HuH-7 (cell line): Measurements from ENCODE around the gene SOX5.
A peak's percentile ranks its signal among the peaks of the same experiment; 100 is the strongest.
"Not testable (repeated sequence)": the region's sequence is repeated elsewhere in the genome, so short reads cannot be mapped to it uniquely, and the experiment has no call there.

ENCODE experiments used
- DNase-seq: peaks from one replicate; pipeline ENCODE4 v3.0.0; 2011; ENCODE audit warnings: low spot score

Gene SOX5

DNA sequence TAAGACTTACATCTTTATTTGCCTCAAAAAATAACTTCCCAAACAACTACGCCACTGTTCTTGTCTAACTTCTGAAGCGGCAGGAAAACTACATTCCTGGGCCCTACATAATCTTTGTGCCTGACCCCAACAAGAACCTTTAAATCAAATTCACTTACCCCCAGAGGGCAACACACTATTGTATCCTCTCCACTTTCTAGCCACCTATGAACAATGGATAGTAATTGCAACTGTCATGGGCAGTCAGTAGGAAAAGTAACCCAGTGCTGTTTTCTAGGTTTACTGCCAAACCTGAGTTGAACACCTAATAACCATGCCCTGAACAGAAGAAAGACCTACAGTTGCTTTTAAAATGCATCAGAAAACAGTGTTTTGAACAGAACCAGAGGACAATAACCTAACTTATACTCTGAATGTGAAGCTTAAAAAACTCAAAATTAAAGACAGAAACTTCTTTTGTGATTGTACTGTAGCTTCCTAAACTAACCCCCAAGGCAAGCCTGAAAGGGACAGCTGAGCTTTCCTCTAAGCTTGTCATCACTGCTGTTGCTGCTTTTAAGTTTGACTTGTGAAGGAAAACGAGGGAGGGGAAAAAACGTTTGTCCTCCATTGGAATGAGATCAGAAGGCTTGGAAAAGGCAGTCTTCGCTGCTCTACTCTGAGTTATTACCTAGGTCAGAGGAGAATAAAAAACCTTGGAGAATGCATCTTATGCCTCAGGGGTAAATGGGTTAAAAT lies 195.7 kb downstream of the SOX5 start:
- no peak for DNase-seq

DNA sequence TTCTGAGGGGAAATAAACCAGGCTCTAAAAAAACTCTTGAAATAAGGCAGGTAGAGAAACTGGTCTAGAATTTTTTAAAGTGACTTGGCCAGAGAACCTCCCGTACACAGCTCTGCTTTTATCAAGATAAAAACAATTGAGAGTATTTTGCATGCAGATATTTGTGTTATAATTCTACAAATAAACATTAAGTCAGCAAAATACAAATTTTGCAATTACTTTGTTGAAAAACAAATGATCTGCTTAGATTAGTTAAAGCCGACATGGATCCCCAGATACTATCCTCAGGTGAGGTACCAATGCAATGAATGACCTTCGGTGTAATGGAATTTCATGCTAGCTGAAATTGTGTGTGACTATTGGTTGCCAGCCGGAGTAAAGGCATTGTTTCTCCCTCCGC lies 197.2 kb downstream of the SOX5 start:
- DNase-seq, result no peak

DNA sequence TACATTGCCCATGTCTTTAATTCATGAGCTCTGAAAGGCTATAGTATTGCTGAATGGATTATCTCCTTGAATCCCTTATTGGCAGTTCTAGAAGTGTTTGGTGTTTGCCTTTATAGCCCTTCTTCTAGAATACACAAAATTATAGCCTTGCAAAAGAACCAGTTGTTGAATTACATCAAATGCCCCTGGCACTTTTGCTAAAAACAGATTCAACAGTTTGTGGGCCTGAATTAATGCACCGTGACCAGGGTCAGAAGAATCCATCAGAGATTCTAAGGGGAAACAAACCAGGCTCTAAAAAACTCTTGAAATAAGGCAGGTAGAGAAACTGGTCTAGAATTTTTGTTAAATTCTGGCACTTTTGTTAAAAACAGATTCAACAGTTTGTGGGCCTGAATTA lies 197.8 kb downstream of the SOX5 start:
- DNase-seq, result no peak

DNA sequence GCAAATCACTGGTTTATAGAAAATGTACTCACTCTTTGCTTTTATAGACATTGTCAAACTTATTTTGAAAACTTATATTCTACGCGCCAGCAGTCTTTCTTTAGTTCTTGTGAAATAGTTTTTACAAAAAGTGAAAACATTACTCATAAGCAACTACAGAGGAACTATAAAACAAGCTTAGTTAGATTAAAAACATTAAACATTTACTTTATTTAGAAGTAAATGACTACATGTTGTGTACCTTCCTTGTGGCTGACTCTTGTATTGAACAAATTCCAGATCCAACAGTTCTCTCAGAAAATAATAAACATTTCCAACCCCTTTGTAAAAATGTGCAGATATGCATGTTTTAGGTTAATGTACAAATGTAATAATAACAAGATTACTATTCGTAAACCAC lies 198.5 kb downstream of the SOX5 start:
- DNase-seq, result no peak

DNA sequence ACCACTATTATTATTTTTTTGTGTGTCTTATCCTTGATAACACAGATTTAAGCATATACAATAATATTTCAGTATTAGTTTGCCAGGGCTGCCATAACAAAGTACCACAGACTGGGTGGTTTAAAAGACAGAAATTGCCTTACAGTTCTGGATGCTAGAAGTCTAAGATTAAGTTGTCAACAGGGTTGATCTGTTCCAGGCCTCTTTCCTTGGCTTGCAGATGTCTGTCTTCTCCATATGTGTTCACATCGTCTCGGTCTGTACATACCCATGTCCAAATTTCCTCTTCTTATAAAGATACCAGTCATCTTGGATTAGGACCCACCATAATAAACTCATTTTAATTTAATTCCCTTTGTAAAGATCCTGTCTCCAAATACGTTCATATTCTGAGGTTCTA lies 204.8 kb downstream of the SOX5 start:
- no peak for DNase-seq

DNA sequence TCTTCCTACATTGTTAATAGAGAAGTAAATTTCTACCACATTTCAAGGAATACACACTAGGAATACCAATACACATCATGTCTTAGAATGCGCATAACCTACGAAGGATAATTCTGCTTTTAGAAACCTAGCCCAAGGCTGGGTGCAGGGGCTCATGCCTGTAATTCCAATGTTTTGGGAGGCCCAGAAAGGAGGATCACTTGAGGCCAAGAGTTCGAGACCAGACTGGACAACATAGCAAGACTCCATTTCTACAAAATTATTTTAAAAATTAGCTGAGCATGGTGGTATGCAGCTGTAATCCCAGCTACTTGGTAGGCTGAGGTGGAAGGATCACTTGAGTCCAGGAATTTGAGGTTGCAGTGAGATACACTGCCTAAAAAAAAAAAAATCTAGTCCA lies 206.9 kb downstream of the SOX5 start:
- no peak for DNase-seq

DNA sequence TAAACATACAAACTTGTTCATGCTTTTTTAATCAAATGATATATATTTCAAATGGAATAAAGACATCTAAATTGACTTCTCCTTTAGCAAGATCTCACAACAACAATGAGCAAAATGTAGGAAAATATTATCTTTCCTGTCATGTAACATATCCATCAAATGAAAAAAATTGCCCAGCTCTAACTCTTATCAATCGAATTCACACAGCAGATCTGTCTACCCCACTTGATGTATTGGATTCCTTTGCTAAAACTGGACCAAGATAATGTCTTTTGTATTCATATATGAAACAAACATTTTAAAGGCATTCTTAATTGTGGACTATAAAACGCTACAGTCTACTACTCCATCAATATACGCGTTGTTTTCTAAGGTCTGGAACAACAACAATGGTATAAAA lies 218.0 kb downstream of the SOX5 start:
- DNase-seq, result no peak

DNA sequence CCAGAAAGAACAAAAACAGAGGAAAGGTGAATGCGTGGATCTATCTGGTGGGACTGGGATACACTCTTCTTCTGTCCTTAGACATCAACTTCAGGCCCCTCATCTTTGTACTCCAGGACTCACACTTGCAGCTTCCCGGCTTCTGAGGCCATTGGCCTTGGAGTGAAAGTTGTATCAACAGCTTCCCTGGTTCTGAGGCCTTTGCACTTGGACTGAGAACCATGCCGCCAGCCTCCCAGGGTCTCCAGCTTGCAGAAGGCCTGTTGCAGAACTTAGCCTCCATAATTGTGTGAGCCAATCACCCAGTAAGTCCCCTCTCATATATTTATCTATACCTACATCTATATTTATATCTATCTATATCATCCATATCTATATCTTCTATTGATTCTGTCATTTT lies 218.4 kb downstream of the SOX5 start:
- DNase-seq, result no peak

DNA sequence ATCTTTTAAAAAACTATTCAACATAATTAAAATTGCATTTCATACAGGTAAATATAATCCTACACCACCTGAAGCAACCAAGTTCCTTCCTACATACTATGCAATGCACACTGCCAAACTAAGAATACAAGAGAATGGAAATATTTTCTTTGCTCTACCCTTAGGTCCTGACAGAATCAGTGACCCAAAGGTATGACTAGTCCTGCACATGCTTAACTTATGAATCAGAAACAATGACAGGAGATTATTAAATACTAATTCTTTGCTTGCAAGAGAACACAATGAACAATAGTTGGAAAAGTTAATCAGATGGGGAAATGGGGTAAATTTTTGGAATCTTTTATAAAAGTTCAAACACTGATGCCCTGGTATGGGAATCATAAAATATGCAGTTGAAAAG lies 220.1 kb downstream of the SOX5 start:
- no peak for DNase-seq

DNA sequence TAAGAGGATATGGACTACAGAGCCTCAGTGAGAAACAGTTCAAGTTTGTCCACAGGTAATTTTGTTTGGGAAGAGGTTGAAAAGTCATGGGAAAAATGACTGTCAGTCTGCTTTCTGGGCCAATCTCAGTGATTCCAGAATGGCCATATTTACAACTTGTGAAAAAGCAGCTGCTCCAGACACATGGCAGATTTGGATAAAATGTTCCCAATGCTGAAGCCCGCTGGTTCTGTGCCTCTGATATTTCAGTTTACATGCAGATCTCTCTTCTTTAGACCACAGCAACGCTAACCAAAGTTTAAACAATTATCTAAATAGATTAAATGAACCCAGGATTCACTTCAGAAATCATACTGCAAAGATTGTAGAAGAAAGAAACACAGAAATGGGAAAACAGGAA lies 222.8 kb downstream of the SOX5 start:
- no peak for DNase-seq

DNA sequence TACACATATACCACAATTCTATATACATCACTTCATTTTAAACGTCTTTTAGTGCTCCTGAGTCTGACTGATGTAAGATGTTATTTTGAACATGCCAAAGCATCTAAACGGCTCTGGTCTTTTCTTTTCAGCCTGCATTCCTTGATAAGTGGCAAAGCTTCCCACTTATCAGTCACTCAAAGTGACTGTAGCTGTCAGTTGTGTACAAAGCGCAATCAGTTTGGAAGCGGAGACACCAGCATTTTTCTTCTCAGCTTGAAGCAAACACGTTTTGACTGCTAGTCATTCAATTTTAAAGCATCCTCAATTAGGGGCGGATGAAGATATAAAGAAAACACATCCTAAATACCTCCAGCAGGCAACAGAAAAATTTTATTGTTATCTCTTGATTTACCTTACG lies 226.8 kb downstream of the SOX5 start:
- DNase-seq, result peak; percentile 7

DNA sequence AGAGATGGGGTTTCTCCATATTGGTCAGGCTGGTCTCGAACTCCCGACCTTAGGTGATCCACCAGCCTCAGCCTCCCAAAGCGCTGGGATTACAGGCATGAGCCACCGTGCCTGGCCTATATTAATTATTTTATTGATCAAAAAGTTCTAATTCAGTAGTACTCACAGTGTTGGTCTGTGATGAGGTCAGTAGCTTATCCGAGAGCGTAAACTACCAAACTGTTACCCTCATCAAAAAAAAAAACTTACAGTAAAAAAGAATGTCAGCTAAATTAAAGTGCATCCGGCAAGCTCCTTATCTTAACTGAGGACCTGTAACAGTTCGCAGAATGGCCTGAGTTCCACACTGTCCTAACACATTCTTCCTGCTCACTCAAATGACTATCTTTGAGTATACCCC lies 228.2 kb downstream of the SOX5 start:
- no peak for DNase-seq

DNA sequence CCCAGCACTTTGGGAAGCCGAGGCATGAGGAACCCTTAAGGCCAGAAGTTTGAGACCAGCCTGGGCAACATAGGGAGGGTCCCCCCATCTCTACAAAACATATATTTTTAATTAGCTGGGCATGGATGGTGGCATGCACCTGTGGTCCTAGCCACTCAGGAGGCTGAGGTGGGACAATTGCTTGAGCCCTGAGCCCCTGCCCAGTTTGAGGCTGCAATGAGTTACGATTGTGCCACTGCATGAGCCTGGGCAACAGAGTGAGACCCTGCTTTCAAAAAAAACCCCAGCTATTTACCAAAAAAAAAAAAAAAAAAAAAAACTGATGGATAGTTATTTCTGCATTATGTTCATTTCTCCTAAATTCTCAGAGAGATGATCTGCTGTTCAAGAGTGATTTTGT lies 230.0 kb downstream of the SOX5 start:
- DNase-seq, result no peak

DNA sequence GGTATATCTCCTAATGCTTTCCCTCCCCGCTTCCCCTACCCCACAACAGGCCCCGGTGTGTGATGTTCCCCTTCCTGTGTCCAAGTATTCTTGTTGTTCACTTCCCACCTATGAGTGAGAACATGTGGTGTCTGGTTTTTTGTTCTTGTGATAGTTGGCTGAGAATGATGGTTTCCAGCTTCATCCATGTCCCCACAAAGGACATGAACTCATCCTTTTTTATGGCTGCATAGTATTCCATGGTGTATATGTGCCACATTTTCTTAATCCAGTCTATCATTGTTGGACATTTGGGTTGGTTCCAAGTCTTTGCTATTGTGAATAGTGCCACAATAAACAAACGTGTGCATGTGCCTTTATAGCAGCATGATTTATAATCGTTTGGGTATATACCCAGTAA lies 239.1 kb downstream of the SOX5 start:
- DNase-seq, result not testable (repeated sequence)

DNA sequence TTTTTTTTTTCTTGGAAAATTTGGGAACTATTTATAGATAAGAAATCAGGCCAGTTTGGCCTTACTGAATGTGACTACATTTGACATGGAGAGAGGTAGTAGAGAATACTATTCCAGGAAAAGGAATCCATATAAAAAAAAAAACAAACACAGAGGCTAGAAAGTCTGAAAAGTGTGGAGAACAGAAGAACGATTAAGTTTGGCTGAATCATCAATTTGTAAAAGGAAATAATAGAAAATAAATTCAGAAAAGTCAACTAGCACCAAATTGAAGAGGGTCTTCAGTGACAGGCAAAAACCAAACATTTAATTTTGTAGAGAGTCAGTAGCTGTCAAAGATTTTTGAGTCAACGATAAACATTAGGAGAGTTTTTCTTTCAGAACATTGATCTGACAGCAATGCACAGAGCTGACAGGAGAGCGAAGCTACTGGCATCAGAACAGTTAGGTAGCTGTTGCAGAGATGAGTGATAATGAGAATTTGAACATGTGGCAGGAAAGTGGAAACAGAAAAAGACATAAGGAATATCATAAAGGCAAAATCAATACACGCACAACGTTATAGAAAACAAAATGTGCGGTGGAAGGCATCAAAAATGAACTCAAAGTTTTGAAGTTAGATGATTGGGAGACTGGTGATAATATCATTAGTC lies 241.2 kb downstream of the SOX5 start:
- no peak for DNase-seq

DNA sequence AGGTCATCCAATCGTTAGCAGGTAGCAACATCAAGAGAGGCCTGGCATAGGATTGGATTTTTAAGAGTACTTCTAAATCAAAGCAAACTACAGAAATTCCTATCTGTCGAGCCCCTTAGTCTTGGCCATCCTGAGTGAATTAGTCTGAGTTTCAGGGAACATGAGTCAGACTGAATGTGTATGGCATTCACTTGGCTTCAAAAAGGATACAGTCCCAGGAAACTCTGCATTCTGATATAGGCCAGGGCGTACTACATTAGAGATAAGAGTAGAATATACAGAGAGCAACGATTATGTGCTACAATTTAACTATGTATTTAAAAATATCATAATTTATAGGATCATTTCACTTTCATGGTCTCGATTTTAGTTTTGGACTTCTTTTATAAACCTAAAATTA lies 242.2 kb downstream of the SOX5 start:
- DNase-seq, result no peak

DNA sequence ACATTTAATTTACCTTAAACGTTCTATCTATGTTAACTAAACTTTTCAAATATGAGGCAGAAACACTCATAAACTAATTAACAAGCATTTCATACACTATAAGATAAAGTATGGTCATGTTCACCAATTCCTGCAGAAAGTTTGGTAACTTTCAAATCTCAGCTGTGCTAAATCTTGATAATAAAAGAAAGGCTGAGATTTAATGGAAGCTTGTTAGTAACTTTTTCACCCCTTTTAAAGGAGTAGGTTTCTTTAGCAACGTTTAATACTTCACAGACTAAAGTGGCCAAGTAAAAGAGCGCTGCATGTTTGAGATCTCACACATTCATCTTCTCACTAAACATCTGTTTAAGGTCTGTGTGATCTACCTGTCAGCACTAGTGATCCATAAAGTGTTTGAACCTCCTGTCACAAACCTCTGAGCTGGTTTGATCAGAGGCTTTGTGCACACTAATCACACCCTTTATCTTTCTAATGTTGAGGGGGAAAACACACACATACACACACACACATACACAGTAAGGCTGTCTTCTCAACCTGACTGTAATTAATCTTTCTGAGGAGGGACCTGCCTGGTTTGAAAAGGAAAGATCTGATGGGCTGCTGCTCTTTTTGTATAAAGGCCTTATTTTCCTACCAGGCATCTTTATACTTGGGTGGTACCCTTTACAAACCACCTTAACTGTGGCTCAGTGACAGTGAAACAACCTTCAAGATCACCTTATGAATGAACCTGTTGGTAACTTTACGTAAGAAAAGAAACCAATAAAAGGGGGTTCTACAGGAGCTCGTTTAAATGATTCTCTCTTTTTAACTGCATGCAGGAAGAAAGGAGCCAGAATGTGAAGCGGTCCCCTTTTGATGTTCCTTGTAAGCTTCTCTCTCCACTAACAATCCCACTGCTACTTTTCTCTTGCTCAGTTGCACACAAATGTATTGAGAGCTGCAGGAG lies 244.2 kb downstream of the SOX5 start:
- DNase-seq, result no peak

DNA sequence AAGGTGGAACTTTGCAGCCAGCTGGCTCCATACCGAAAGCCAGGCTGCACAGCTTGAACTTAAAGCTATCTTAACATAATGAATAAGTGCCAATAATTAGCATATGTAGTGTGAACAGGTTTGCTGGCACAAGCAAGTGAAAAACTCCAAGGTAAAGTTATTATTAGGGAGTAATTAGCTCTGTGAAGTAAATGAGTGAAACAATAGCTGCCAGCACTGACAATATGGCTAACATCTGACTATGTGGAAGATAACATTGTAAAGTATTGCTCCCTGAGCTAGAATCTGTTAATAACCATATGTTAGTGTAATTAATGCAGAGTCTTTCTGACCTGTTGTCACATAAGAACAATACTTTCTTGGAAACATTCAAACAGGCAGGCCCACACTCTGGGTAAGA lies 246.4 kb downstream of the SOX5 start:
- DNase-seq, result no peak

DNA sequence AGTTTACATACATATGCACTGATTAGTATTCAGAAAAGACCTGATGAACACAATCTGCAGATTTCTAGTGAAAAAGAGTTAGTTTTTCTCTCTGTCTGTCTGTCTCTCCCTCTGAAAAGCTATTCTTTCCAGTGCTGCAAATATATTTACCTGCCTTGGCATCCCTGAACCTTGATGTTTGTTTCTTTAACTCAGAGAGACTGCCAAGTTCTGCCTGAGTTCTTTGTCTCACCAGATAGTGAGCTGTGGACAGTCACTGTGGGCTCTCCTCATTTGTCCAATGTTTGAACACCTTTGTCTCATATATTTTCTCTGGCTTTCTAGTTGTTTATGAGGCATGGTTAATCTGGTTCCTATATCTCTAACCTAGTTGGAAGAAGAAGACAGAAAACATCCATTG lies 250.4 kb downstream of the SOX5 start:
- no peak for DNase-seq

DNA sequence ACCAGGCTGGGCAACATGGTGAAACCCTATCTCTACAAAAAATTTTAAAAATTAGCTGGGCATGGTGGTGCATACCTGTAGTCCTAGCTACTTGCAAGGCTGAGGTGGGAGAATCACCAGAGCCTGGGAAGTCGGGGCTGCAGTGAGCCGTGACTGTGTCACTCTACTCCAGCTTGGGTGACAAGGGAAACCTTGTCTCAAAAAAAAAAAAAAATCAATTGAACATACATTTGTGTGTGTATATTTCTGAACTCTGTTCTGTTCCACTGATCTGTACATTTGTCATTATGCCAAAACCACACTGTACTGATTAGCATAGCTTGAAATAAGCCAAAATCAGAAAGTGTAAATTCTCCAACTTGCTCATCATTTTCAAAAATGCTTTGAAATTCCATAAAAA lies 254.6 kb downstream of the SOX5 start:
- no peak for DNase-seq

DNA sequence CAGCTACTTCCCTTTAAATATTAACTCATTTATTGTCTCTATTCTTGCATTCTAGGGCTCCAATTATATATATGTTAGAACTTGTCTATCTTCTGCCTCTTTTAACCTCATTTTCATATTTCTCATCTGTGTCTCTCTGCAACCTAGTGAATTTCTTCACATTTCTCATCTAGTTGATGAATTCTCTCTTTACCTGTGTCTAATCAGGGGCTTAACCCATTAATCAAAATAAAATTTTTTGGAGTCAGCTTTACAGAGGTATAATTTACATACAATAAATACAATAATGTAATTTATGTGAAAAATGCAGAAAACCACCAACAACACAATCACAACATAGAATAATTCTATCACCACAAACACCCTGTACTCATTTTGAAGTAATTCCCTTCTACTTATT lies 255.2 kb downstream of the SOX5 start:
- DNase-seq, result no peak

DNA sequence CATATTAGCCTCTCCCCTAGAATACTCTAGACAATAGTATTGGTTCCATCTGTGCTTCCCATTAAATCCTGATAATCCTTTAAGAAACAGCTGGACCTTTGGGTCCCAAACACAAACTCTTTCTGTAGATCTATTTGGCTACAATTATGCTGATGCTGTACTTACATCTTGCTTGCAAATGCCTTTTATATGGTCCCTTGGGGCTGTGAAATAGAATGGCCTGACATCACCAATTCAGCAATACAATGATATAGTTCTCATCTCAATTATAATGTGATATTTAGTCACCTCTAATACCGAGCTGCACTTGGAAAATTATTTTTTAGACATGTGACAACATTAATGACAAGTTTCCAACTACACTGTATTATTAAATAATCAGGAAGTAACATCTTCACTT lies 261.5 kb downstream of the SOX5 start:
- DNase-seq, result no peak

DNA sequence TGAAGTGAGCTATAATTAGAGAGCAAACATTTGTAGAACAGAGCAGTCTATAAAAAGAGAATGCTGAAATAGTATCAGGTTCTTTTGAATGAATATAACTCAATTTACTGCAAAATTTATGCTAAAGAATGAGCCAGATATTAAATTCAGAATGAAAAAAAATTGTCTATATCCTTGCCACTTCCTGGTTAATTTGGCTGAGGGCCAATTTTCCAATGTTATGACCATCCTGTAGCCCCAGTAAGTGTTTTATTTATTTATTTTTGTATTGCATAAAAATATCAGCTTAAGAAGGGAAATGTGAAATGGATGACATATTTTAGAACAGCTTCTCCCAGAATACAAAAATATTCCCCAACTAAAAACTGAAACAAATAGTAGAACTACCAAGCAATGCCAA lies 263.4 kb downstream of the SOX5 start:
- no peak for DNase-seq
